ENCODE results near the gene STBD1. TPM values are rescaled to one million over a fixed set of nuclear protein-coding genes. Genes with fewer than 3 reads are reported as not detected.

STBD1 gene
- polyA plus RNA-seq, 1 experiment = 4.2 TPM

GRCh38 chr4:76272582-76272981 lies 34.0 kb upstream of the STBD1 start:
- Histone ChIP-seq H3K4me3 (ENCODE audit: low read depth, low read length) (no peak overlapping the region), H3K36me3 (ENCODE audit: control insufficient read depth, insufficient read depth, low read length) (no peaks in the 10 kb centered on the region), H3K27me3 (ENCODE audit: control insufficient read depth, insufficient read depth, low read length) (peaks cover 4% of the 10 kb centered on the region; the same call in 1 of the 2 replicates)
- ChIA-PET CTCF (no interaction called here), POLR2A (no interaction called here)
- no peak for TF ChIP-seq CTCF (IDR thresholded peaks at IDR 0.05; ENCODE audit: insufficient read depth, low read depth, low read length)
- DNase-seq (ENCODE audit: low read depth) = no peak

- no peak for TF ChIP-seq CTCF (IDR thresholded peaks at IDR 0.05; ENCODE audit: insufficient read depth, low read depth, low read length)
- CTCF ChIA-PET = no interaction called here
Observed at GRCh38 chr4:76272999-76273398, 33.5 kb upstream of the STBD1 start.

GRCh38 chr4:76275486-76276124 lies 30.9 kb upstream of the STBD1 start:
- H3K36me3 ChIP-seq (ENCODE audit: control insufficient read depth, insufficient read depth, low read length) = no peaks in the 10 kb centered on the region
- no peak overlapping the region for H3K4me3 ChIP-seq (ENCODE audit: low read depth, low read length)
- ChIA-PET POLR2A (no interaction called here), CTCF (no interaction called here)
- TF ChIP-seq CTCF (IDR thresholded peaks at IDR 0.05; ENCODE audit: insufficient read depth, low read depth, low read length) = no peak
- no peak for DNase-seq (ENCODE audit: low read depth)
- H3K27me3 ChIP-seq (ENCODE audit: control insufficient read depth, insufficient read depth, low read length) = peaks cover 4% of the 10 kb centered on the region

More at GRCh38 chr4:76272999-76273398, 33.5 kb upstream of the STBD1 start:
- no peak for DNase-seq (ENCODE audit: low read depth)
- no peaks in the 10 kb centered on the region for H3K36me3 ChIP-seq (ENCODE audit: control insufficient read depth, insufficient read depth, low read length)
- peaks cover 4% of the 10 kb centered on the region; the same call in 1 of the 2 replicates for H3K27me3 ChIP-seq (ENCODE audit: control insufficient read depth, insufficient read depth, low read length)
- H3K4me3 ChIP-seq (ENCODE audit: low read depth, low read length) = no peak overlapping the region
- POLR2A ChIA-PET = no interaction called here

- Histone ChIP-seq H3K36me3 (ENCODE audit: control insufficient read depth, insufficient read depth, low read length) (no peaks in the 10 kb centered on the region), H3K27me3 (ENCODE audit: control insufficient read depth, insufficient read depth, low read length) (peaks cover 4% of the 10 kb centered on the region), H3K4me3 (ENCODE audit: low read depth, low read length) (no peak overlapping the region)
- ChIA-PET CTCF (no interaction called here), POLR2A (no interaction called here)
- TF ChIP-seq CTCF (IDR thresholded peaks at IDR 0.05; ENCODE audit: insufficient read depth, low read depth, low read length) = no peak
- DNase-seq (ENCODE audit: low read depth) = no peak
Observed at GRCh38 chr4:76276813-76277212, 29.7 kb upstream of the STBD1 start.

- ChIA-PET POLR2A (no interaction called here), CTCF (interaction anchor here (0.8 to 1.6 kb wide), 3 partner anchors 13 to 29 kb away, joined by 3 read pairs; no protein-coding TSS in a partner anchor)
- no peak for TF ChIP-seq CTCF (IDR thresholded peaks at IDR 0.05; ENCODE audit: insufficient read depth, low read depth, low read length)
- DNase-seq (ENCODE audit: low read depth) = no peak
- Histone ChIP-seq H3K27me3 (ENCODE audit: control insufficient read depth, insufficient read depth, low read length) (peaks cover 4% of the 10 kb centered on the region), H3K36me3 (ENCODE audit: control insufficient read depth, insufficient read depth, low read length) (no peaks in the 10 kb centered on the region), H3K4me3 (ENCODE audit: low read depth, low read length) (no peak overlapping the region)
Observed at GRCh38 chr4:76277667-76278066, 28.9 kb upstream of the STBD1 start.

All from BJ (cell line).